Heart right ventricle (tissue), 16 donors: ENCODE results near the gene MAPKAPK2. TPM values are rescaled to one million over a fixed set of nuclear protein-coding genes. Genes with fewer than 3 reads are reported as not detected.

ENCODE experiments used
- ATAC-seq, 8 donors: fragments of 200-7000 bp; cut with Tn5 transposase; one replicate each; pipeline ENCODE4 v1.9.1; 2020; ENCODE audit warnings: mild to moderate bottlenecking in 8 of 8, moderate library complexity in 8 of 8, moderate number of reproducible peaks in 1 of 8
- DNase-seq, 2 donors: peaks; one replicate each; pipeline ENCODE4 v3.0.0-alpha.2; 2020
- H3K27ac ChIP-seq, 10 donors: fragments of 200-600 bp; sonication (generic) in 2 of 10; one replicate each; pipeline versions ENCODE4 v1.5.0 to v1.8.0; 2020 to 2022; ENCODE audit warnings: mild to moderate bottlenecking in 3 of 10
- H3K27me3 ChIP-seq, 7 donors: fragments of 200-600 bp; one replicate each; pipeline ENCODE4 v1.8.0; 2021 to 2022; ENCODE audit warnings: mild to moderate bottlenecking in 2 of 7
- H3K36me3 ChIP-seq, 9 donors: fragments of 200-600 bp; sonication (generic) in 1 of 9; one replicate each; pipeline versions ENCODE4 v1.5.0 to v1.8.0; 2020 to 2022; ENCODE audit warnings: mild to moderate bottlenecking in 2 of 9
- H3K4me1 ChIP-seq, 9 donors: fragments of 200-600 bp; sonication (generic) in 1 of 9; one replicate each; pipeline versions ENCODE4 v1.5.0 to v1.8.0; 2020 to 2022; ENCODE audit warnings: mild to moderate bottlenecking in 4 of 9
- H3K4me3 ChIP-seq, 10 donors: fragments of 200-600 bp; sonication (generic) in 2 of 10; one replicate each; pipeline versions ENCODE4 v1.5.0 to v1.8.0; 2020 to 2022; ENCODE audit warnings: mild to moderate bottlenecking in 7 of 10, moderate library complexity in 2 of 10
- H3K9me3 ChIP-seq, 11 donors: fragments of 200-600 bp in 10 of 11; sonication (generic) in 2 of 11; one replicate each; pipeline versions ENCODE4 v1.5.0 to v1.8.0; 2013 to 2022; ENCODE audit warnings: mild to moderate bottlenecking in 2 of 11, control low read depth in 1 of 11, moderate library complexity in 1 of 11
- WGBS, 2 donors: extraction: QIAGEN DNeasy Blood & Tissue Kit; methylation state at CpG; one replicate each; pipeline ENCODE4 v1.1.7; 2013; ENCODE audit warnings: inconsistent platforms in 1 of 2; 5-methylcytosine and 5-hydroxymethylcytosine counted together
- intact Hi-C, 10 donors: fragments of 100-400 bp; cut with DNase I; formaldehyde crosslinking; loops; one replicate each; pipeline versions ENCODE4 v1.11.1 to v1.14.2; 2022
- long read RNA-seq, 3 donors: library from polyadenylated mRNA; unstranded; transcript quantifications; one replicate each; pipeline ENCODE4 v2.0.0, GENCODE V29; 2020 to 2021
- polyA plus RNA-seq, 2 donors: library from polyadenylated mRNA; stranded (reverse); fragments of 200-250 nt; gene quantifications; one replicate each; pipeline ENCODE4 v1.2.3, GENCODE V29; 2013
- total RNA-seq, 10 donors: library from RNA; stranded (reverse); fragmentation: NEBNext Ultra II Directional in 3 of 10; extraction: Animal tissue kit (Norgen Biotek cat#: 25700) in 3 of 10; gene quantifications; one replicate each; pipeline versions ENCODE4 v1.2.1 to v1.2.4, GENCODE V29; 2021 to 2023
- TF ChIP-seq, protein P1 (sequence below), 9 donors: fragments of 200-600 bp; sonication (generic) in 2 of 9; IDR thresholded peaks; one replicate each; pipeline versions ENCODE4 v1.5.0 to v1.8.0; 2021 to 2022; ENCODE audit warnings: antibody characterized with exemption in 9 of 9, mild to moderate bottlenecking in 5 of 9, moderate library complexity in 1 of 9
- donor health status: Arrhythmogenic right ventricular cardiomyopathy.
- donor health status: ischemic (EF 13 %, LVEDD 7.1; RV severe dilation, severe dysfunction).
- donor health status: healthy with polysubstance abuse.
- donor health status: DM: no; HTN: yes; CAD: no.
- donor health status: DM: no; HTN: no; CAD: no.
- donor health status: ischemic (EF 25% LVEDD 6.9; RV normal size, moderate dysfunction).
- donor health status: ischemic (EF 25% LVEDD 5.7; RV mildly dilated, moderate dysfunction).
- donor health status: healthy.
- donor health status: DM: yes; HTN: yes; CAD: no.
- donor health status: Ischemic cardiomyopathy.
- donor health status: ischemic (EF 35%, LVEDD 5.7; RV mildly dilated, moderate dysfunction).
- donor health status: nonischemic (EF 11% LVEDD 7.7; RV severe dilation, severe dysfunction).
- donor health status: DM: yes; HTN: yes; CAD: no.
- donor health status: PGD.
- donor health status: ischemic (EF 29% LVEDD 5.4; RV normal size, mild dysfunction).
- donor health status: nonischemic (EF 23%, LVEDD 6.1; RV moderate dilation, normal function).

Gene MAPKAPK2
- total RNA-seq (100 to 1,000 TPM; 169 to 323 (median 224) TPM), polyA plus RNA-seq (100 to 1,000 TPM; 101 to 144 TPM)
- long read RNA-seq, donor 1, transcript MAPKAPK2-202 (10 exons, 2,961 nt), result major isoform, 13 of 90 reads
- long read RNA-seq, donor 1, partial matches to known transcripts, result 0 of 90 reads
- long read RNA-seq, donor 1, other reads (novel, unspliced or antisense), result 75 of 90 reads
- long read RNA-seq, donor 2, transcript MAPKAPK2-202 (10 exons, 2,961 nt), result major isoform, 6 of 62 reads
- long read RNA-seq, donor 2, partial matches to known transcripts, result 55 of 62 reads
- long read RNA-seq, donor 2, other reads (novel, unspliced or antisense), result 1 of 62 reads
- long read RNA-seq, donor 3, transcript MAPKAPK2-202 (10 exons, 2,961 nt), result major isoform, 9 of 32 reads
- long read RNA-seq, donor 3, partial matches to known transcripts, result 3 of 32 reads
- long read RNA-seq, donor 3, other reads (novel, unspliced or antisense), result 19 of 32 reads

GRCh38 chr1:206684478-206685333 is at the start of gene MAPKAPK2:
Gene MAPKAPK2, plus strand, starts transcription at chr1:206684905. Its CDS starts 325 bp downstream, at chr1:206685230.
- DNase-seq, result peak; percentile 85
- intact Hi-C loops, result loop anchor here in 5 of 10 donors (2.0 to 5.0 kb wide), 2 partner anchors 20 to 38 kb away; no protein-coding TSS in a partner anchor
- WGBS, 2 donors, result 0 to 1% methylated on average over 42 to 70 of the region's 82 CpGs
- ATAC-seq, result peak; percentile 73 to 88 (median 81)
- Histone ChIP-seq H3K36me3 (peaks cover 0 to 8% (median 0%) of the 10 kb centered on the region in 9 donors), H3K27me3 (no peaks in the 10 kb centered on the region), H3K4me1 (peaks cover 20 to 55% (median 41%) of the 10 kb centered on the region in 9 donors), H3K9me3 (no peaks in the 10 kb centered on the region), H3K4me3 (peak within 1 kb of the TSS; percentile 50 to 95 (median 86)), H3K27ac (peak within 1 kb of the TSS; percentile 91 to 99 (median 98))
- TF ChIP-seq, protein P1, sequence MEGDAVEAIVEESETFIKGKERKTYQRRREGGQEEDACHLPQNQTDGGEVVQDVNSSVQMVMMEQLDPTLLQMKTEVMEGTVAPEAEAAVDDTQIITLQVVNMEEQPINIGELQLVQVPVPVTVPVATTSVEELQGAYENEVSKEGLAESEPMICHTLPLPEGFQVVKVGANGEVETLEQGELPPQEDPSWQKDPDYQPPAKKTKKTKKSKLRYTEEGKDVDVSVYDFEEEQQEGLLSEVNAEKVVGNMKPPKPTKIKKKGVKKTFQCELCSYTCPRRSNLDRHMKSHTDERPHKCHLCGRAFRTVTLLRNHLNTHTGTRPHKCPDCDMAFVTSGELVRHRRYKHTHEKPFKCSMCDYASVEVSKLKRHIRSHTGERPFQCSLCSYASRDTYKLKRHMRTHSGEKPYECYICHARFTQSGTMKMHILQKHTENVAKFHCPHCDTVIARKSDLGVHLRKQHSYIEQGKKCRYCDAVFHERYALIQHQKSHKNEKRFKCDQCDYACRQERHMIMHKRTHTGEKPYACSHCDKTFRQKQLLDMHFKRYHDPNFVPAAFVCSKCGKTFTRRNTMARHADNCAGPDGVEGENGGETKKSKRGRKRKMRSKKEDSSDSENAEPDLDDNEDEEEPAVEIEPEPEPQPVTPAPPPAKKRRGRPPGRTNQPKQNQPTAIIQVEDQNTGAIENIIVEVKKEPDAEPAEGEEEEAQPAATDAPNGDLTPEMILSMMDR (IDR thresholded peaks at IDR 0.05), result no peak

DNA sequence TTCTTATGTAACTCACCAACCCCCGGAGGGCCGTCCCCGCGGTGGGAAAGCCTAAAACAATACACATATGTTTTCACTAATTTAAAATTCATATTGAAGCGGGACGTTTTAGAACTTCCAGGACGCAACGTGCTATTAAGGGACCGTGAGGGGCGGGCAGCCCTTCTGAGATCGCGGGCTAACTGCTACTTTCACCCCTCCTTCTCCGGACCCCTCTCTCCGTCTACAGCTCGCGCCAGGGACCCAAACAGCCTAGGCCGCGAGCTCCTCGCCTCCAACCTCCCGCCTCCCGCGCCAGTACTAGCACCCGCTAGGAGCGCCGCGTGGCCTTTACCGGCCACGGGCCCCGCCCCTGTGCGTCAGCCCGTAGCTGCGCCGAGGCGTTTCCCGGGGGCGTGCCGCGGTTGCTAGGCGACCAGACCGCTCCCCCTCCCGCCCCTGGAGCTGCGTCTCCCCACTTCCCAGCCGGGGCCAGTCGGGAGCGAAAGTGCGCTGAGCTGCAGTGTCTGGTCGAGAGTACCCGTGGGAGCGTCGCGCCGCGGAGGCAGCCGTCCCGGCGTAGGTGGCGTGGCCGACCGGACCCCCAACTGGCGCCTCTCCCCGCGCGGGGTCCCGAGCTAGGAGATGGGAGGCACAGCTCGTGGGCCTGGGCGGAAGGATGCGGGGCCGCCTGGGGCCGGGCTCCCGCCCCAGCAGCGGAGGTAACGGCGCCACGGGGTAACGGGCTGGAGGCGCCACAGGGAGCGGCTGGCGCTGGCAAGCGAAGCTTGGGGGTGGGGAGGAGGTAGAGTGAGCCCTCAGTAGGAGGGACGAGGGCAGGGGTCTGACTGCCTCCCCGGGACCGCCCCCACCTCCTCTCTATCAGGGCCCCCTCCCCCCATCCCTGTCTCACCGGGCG is 49.4 kb upstream of the MAPKAPK2 start, which contains the start of gene DYRK3:
Gene DYRK3, plus strand, starts transcription at position 457 of the 898 bp plus-strand sequence. Its CDS starts 168 bp downstream, at position 625.
- peak; percentile 98 to 99 (median 98) for ATAC-seq
- peak within 1 kb of the TSS; percentile 66 to 94 (median 89) for H3K27ac ChIP-seq
- 0 to 1% methylated on average over 80 to 84 of the region's 84 CpGs for WGBS, 2 donors
- peak within 1 kb of the TSS; percentile 77 to 98 (median 94) for H3K4me3 ChIP-seq
- peaks cover 0 to 21% (median 0%) of the 10 kb centered on the region in 9 donors for H3K36me3 ChIP-seq
- peaks cover 0 to 10% (median 0%) of the 10 kb centered on the region in 7 donors for H3K27me3 ChIP-seq
- intact Hi-C loops, result loop anchor here in 9 of 10 donors (2.0 to 10.0 kb wide), 8 partner anchors 29 to 439 kb away; no protein-coding TSS in a partner anchor
- TF ChIP-seq, protein P1 (IDR thresholded peaks at IDR 0.05), result peak in 2 of 9 donors; percentile 40
- peaks cover 0 to 62% (median 30%) of the 10 kb centered on the region in 9 donors for H3K4me1 ChIP-seq
- DNase-seq, result peak; percentile 94 to 97
- no peaks in the 10 kb centered on the region for H3K9me3 ChIP-seq

- WGBS, 2 donors, result 2 to 3% methylated on average over 14 of the region's 14 CpGs
- Histone ChIP-seq H3K27ac (peak overlapping the region; percentile 66 to 94 (median 89)), H3K4me3 (peak overlapping the region; percentile 77 to 98 (median 94)), H3K4me1 (peaks cover 0 to 61% (median 30%) of the 10 kb centered on the region in 9 donors), H3K27me3 (peaks cover 0 to 10% (median 0%) of the 10 kb centered on the region in 7 donors), H3K9me3 (no peaks in the 10 kb centered on the region), H3K36me3 (peaks cover 0 to 26% (median 4%) of the 10 kb centered on the region in 9 donors)
- intact Hi-C loops, result loop anchor here in 9 of 10 donors (2.0 to 10.0 kb wide), 9 partner anchors 17 to 439 kb away; no protein-coding TSS in a partner anchor
- TF ChIP-seq, protein P1 (IDR thresholded peaks at IDR 0.05), result no peak
- DNase-seq, result no peak
- ATAC-seq, result peak in 3 of 8 donors; percentile 2 to 12 (median 3)
Observed at GRCh38 chr1:206635978-206636345, 48.7 kb upstream of the MAPKAPK2 start.
